Activated CD4-positive, alpha-beta memory T cell treated with anti-CD3 and anti-CD28 coated beads for 36 hours (primary cell): ENCODE results near the gene PDIK1L. TPM values are rescaled to one million over a fixed set of nuclear protein-coding genes. Genes with fewer than 3 reads are reported as not detected.
A peak's percentile ranks its signal among the peaks of the same experiment; 100 is the strongest.

Source experiments
- CTCF ChIA-PET: fragments of 350-600 bp; sonication (Branson Sonifier 250); formaldehyde crosslinking; loops from one replicate; lab custom pipeline; 2021; ENCODE audit warnings: antibody characterized with exemption, inconsistent platforms; lab: Charles Lee
- POLR2A ChIA-PET: fragments of 350-600 bp; sonication (Branson Sonifier 250); formaldehyde crosslinking; loops from one replicate; lab custom pipeline; 2021; ENCODE audit warnings: antibody characterized with exemption; lab: Charles Lee
- DNase-seq: peaks from one replicate; pipeline ENCODE4 v3.0.0-alpha.2; 2020
- H3K27ac Mint-ChIP-seq: one replicate; pipeline ENCODE4 v1.8.0; 2021; ENCODE audit warnings: mixed read lengths
- H3K27me3 Mint-ChIP-seq: one replicate; pipeline ENCODE4 v1.8.0; 2021; ENCODE audit warnings: mixed read lengths
- H3K36me3 Mint-ChIP-seq: one replicate; pipeline ENCODE4 v1.8.0; 2021; ENCODE audit warnings: mixed read lengths
- H3K4me1 Mint-ChIP-seq: one replicate; pipeline ENCODE4 v1.8.0; 2021; ENCODE audit warnings: low read depth, mixed read lengths
- H3K4me3 Mint-ChIP-seq: one replicate; pipeline ENCODE4 v1.8.0; 2021; ENCODE audit warnings: mild to moderate bottlenecking, mixed read lengths
- H3K9me3 Mint-ChIP-seq: one replicate; pipeline ENCODE4 v1.8.0; 2021; ENCODE audit warnings: mixed read lengths
- intact Hi-C: fragments of 100-400 bp; cut with micrococcal nuclease; formaldehyde crosslinking; loops from one replicate; pipeline ENCODE4 v1.15.1; 2023
- total RNA-seq, 2 experiments: library from RNA; stranded (reverse); gene quantifications; one replicate each; pipeline ENCODE4 v1.2.3, GENCODE V29; 2021

The PDIK1L gene
- total RNA-seq, 2 experiments from 2014 or later: 14.9 to 15.2 TPM

DNA sequence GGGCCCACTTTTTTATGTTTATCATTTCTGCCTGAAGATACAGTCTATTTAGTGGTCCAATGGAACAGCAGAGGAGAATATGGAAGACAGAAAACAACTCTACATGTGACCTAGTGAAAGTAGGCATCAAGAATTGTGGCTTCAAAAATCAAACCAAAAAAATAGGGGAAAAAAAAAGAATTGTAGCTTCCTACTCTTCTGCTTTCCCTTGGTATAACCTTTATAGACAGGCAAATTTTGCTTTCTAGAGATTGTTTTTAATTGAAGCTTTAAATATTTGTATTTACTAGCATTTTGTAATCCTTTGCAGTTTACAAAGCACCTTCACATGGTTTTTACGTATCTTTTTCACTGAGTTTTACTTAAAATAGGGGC, 14.3 kb downstream of the PDIK1L start:
- Mint-ChIP-seq H3K4me1 (peaks cover 49% of the 10 kb centered on the region), H3K27ac (peak overlapping the region; percentile 89), H3K9me3 (no peaks in the 10 kb centered on the region), H3K36me3 (peaks cover 10% of the 10 kb centered on the region), H3K4me3 (peak overlapping the region; percentile 58), H3K27me3 (no peaks in the 10 kb centered on the region)
- ChIA-PET CTCF (interaction anchor here (0.9 to 3.9 kb wide), 7 partner anchors 14 to 128 kb away, joined by 3 to 52 read pairs (median 6); partner anchors contain the start of genes PAFAH2, PDIK1L and ZNF593), POLR2A (interaction anchor here (0.6 to 2.3 kb wide), 2 partner anchors 14 to 695 kb away, joined by 3 to 17 read pairs; partner anchors contain the start of gene PDIK1L)
- intact Hi-C loops: loop anchor here (1.0 to 2.0 kb wide), 3 partner anchors 15 to 43 kb away; partner anchors contain the start of genes C1orf232, PDIK1L and ZNF593
- DNase-seq: no peak

DNA sequence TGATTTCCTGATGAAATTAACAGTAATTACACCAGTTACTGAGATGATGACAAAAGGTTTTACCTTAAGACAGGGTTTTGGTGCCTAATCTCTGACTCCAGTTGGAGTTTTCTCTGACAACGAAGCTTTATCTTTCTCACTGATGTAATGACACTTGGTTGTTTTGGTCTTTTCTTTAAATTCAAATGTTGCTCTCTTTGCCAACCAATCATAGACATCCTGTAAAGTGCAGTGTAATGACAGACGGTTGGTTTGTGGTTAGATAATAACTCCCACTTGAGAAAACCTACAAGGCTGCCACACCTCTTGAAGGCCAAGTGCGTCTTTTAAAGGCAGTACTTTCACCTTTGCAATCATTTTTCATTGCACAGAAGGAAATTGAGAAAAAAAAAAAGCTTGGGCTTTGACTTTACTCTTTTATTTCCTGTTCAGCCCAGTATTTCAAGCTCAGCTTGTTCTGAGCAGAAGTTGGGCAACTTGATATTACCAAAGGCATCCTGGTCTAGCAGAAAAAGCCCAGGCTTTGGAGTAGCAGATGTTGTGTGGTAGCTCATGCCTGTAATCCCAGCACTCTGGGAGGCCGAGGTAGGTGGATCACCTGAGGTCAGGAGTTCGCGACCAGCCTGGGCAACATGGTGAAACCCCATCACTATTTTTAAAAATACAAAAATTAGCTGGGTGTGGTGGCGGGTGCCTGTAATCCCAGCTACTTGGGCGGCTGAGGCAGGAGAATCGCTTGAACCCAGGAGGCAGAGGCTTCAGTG, 14.9 kb downstream of the PDIK1L start:
- ChIA-PET CTCF (interaction anchor here (0.6 to 3.9 kb wide), 11 partner anchors 11 to 129 kb away, joined by 3 to 52 read pairs (median 5); partner anchors contain the start of genes CEP85, PAFAH2, PDIK1L and ZNF593), POLR2A (interaction anchor here (0.6 to 2.3 kb wide), 6 partner anchors 13 to 694 kb away, joined by 3 to 17 read pairs (median 3); partner anchors contain the start of gene PDIK1L)
- Mint-ChIP-seq H3K4me1 (peaks cover 49% of the 10 kb centered on the region), H3K27ac (peak overlapping the region; percentile 89), H3K36me3 (peaks cover 10% of the 10 kb centered on the region), H3K27me3 (no peaks in the 10 kb centered on the region), H3K9me3 (no peaks in the 10 kb centered on the region), H3K4me3 (peak overlapping the region; percentile 58)
- DNase-seq: peak; percentile 57
- intact Hi-C loops: loop anchor here (1.0 to 2.0 kb wide), 3 partner anchors 15 to 42 kb away; partner anchors contain the start of genes C1orf232, PDIK1L and ZNF593

DNA sequence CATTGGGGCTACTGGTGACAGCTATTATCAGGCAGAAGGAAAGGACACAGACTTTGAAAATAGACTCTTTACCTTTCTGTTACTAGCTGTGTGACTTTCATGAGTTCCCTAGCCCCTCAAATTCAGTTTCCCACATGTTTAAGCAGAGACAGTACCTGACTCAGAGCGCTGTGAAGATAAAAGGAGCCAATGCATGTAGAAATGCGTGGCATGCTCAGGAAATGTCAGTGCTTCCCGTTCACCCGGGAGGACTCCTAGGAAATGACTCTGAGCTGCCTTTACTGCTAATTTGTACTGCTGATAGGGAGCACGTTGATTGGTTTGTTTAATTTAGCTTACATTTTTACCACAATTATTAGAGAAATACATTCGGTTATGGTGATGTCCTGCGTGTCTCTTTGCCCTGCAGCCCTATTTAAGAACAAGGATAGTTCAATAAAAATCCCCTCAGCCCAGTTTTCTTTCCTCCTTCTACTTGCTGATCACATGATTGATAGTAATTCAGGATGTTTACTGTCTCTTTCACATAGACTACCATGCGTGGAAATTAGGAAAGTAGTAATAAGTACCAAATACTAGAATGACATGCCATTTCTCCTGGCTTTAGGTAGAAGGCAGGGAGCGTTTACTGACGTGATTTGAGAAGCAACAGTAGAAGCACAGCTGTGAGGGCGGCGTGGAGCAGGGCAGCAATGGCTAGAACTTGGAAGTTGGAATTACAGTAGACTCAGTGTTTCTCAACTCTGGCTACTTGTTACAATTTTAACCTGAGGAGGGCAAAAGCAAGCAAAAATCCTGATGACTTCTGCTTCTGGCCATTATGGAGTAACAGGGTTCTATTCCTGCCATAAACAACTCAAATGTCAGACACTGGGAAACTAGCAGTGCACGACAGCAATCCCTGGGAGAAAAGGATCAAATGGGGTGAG, 15.9 kb downstream of the PDIK1L start:
- Mint-ChIP-seq H3K36me3 (peaks cover 5% of the 10 kb centered on the region), H3K27me3 (no peaks in the 10 kb centered on the region), H3K4me1 (peaks cover 45% of the 10 kb centered on the region), H3K4me3 (peak overlapping the region; percentile 58), H3K9me3 (no peaks in the 10 kb centered on the region), H3K27ac (peak overlapping the region; percentile 89)
- peak; percentile 47 for DNase-seq
- intact Hi-C loops: loop anchor here (2.0 kb wide), 2 partner anchors 17 to 41 kb away; partner anchors contain the start of genes C1orf232 and ZNF593
- ChIA-PET CTCF (interaction anchor here (0.6 to 3.9 kb wide), 9 partner anchors 12 to 130 kb away, joined by 3 to 52 read pairs (median 5); partner anchors contain the start of genes CEP85, PAFAH2 and PDIK1L), POLR2A (interaction anchor here (0.6 to 2.3 kb wide), 3 partner anchors 14 to 374 kb away, joined by 3 to 17 read pairs (median 3); partner anchors contain the start of gene PDIK1L)

DNA sequence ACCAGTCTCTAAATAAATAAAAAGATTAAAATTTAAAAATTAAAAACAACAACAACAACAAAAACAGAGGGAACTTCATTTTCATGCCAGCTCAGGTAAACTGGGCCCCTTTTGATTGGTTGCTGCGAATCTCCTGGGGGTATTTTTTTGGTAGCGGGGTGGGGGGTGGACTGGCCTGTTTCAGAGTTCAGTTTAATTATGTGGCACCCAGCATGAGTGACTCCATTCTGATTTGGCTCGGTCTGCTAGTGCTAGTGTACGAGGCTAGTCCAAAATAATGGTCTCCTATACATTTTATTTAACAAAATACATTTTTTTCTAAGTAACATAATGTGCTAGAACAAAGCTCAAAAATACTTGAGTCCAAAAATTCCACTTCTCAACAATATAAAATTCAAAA, 18.2 kb downstream of the PDIK1L start:
- peaks cover 30% of the 10 kb centered on the region for H3K4me1 Mint-ChIP-seq
- H3K9me3 Mint-ChIP-seq: no peaks in the 10 kb centered on the region
- no peak overlapping the region for H3K4me3 Mint-ChIP-seq
- POLR2A ChIA-PET: no interaction called here
- H3K27me3 Mint-ChIP-seq: no peaks in the 10 kb centered on the region
- CTCF ChIA-PET: interaction anchor here (0.8 to 3.6 kb wide), 3 partner anchors 10 to 41 kb away, joined by 3 to 16 read pairs (median 3); no protein-coding TSS in a partner anchor
- no peaks in the 10 kb centered on the region for H3K36me3 Mint-ChIP-seq
- intact Hi-C loops: no loop called here
- DNase-seq: no peak
- no peak overlapping the region for H3K27ac Mint-ChIP-seq

DNA sequence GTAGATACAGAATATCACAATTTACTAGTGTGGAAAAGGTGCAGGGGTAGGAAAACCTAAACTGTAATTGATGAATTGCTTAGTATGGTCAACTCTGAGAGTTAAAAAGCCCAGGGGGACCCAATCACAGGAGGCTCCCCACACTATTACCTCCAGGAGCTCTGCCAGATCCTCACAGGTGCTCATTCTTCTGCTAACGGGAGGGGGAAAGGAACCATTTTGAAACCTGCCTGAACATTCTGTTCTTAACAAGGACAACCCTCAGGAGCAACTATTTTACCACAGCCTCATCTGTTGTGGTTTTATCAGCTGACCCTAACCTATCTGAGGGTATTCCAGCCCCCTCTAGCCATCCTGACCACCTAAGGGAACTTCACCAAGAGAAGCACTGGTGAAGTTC, 19.1 kb downstream of the PDIK1L start:
- CTCF ChIA-PET: interaction anchor here (0.7 to 3.6 kb wide), 5 partner anchors 9 to 40 kb away, joined by 3 to 16 read pairs (median 3); no protein-coding TSS in a partner anchor
- intact Hi-C loops: no loop called here
- H3K4me1 Mint-ChIP-seq: peaks cover 23% of the 10 kb centered on the region
- H3K36me3 Mint-ChIP-seq: no peaks in the 10 kb centered on the region
- H3K4me3 Mint-ChIP-seq: no peak overlapping the region
- POLR2A ChIA-PET: no interaction called here
- no peaks in the 10 kb centered on the region for H3K27me3 Mint-ChIP-seq
- H3K27ac Mint-ChIP-seq: no peak overlapping the region
- DNase-seq: no peak
- H3K9me3 Mint-ChIP-seq: no peaks in the 10 kb centered on the region

DNA sequence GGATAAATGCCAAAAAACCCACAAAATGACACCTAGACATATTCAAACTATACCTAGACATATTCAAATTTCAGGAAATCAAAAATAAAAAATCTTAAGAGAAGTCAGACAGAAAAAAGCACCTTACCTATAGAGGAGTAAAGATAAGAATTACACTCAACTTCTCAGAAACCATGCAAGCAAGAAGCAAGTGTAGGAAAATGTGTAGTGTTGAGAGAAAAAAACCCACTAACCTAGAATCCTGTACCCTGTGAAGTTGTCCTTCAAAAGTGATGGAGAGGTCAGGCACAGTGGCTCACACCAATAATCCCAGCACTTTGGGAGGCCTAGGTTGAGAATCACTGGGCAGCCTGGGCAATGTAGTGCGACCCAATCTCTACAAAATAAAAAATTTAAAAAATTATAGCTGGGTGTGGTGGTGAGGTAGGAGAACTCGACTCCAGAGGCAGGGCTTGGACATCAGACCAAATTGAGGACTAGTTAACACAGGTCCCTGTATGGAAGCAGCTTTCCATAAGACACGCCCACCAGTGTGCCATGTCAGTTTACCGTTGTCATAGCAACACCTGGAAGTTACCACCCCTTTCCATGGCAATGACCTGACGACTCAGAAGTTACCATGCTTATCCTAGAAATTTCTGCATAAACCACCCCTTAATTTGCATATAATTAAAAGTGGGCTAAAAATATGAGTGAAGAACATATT, 20.7 kb downstream of the PDIK1L start:
- Mint-ChIP-seq H3K4me3 (no peak overlapping the region), H3K27me3 (no peaks in the 10 kb centered on the region), H3K36me3 (no peaks in the 10 kb centered on the region), H3K4me1 (peaks cover 13% of the 10 kb centered on the region), H3K27ac (no peak overlapping the region), H3K9me3 (no peaks in the 10 kb centered on the region)
- DNase-seq: no peak
- intact Hi-C loops: no loop called here
- POLR2A ChIA-PET: no interaction called here
- CTCF ChIA-PET: interaction anchor here (0.7 to 3.6 kb wide), 3 partner anchors 10 to 12 kb away, joined by 3 to 16 read pairs (median 5); no protein-coding TSS in a partner anchor

DNA sequence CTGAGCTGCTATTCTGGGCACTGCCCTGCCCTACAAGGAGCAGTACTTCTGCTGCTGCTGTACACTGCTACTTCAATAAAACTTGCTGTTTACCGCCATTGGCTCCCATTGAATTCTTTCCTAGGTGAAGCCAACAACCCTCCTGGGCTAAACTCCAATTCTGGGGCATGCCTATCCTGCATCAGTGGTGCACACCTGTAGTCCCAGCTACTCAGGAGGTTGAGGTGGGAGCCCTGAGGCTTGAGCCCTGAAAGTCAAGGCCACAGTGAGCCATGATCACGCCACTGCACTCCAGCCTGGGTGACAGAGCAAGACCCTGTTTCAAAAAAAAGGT, 21.2 kb downstream of the PDIK1L start:
- DNase-seq: no peak
- no peak overlapping the region for H3K4me3 Mint-ChIP-seq
- H3K27ac Mint-ChIP-seq: no peak overlapping the region
- ChIA-PET CTCF (interaction anchor here (0.7 to 3.6 kb wide), 2 partner anchors 10 to 12 kb away, joined by 5 to 16 read pairs; no protein-coding TSS in a partner anchor), POLR2A (no interaction called here)
- intact Hi-C loops: no loop called here
- no peaks in the 10 kb centered on the region for H3K36me3 Mint-ChIP-seq
- H3K9me3 Mint-ChIP-seq: no peaks in the 10 kb centered on the region
- peaks cover 8% of the 10 kb centered on the region for H3K4me1 Mint-ChIP-seq
- H3K27me3 Mint-ChIP-seq: no peaks in the 10 kb centered on the region

DNA sequence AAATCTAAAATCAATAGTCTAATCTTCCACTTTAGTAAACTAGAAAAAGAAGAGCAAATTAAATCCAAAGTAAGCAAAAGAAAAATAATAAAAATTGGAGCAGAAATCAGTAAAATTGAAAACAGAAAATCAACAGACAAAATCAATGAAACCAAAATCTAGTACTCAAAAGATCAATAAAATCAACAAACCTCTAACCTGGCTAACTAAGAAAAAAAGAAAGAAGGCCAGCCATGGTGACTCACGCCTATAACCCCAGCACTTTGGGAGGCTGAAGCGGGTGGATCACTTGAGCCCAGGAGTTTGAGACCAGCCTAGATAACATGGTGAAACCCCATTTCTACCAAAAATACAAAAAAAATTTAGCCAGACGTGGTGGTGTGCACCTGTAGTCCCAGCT, 22.8 kb downstream of the PDIK1L start:
- no peaks in the 10 kb centered on the region for H3K27me3 Mint-ChIP-seq
- intact Hi-C loops: no loop called here
- no peak overlapping the region for H3K27ac Mint-ChIP-seq
- DNase-seq: no peak
- POLR2A ChIA-PET: no interaction called here
- peaks cover 7% of the 10 kb centered on the region for H3K4me1 Mint-ChIP-seq
- H3K4me3 Mint-ChIP-seq: no peak overlapping the region
- CTCF ChIA-PET: no interaction called here
- no peaks in the 10 kb centered on the region for H3K36me3 Mint-ChIP-seq
- H3K9me3 Mint-ChIP-seq: no peaks in the 10 kb centered on the region

DNA sequence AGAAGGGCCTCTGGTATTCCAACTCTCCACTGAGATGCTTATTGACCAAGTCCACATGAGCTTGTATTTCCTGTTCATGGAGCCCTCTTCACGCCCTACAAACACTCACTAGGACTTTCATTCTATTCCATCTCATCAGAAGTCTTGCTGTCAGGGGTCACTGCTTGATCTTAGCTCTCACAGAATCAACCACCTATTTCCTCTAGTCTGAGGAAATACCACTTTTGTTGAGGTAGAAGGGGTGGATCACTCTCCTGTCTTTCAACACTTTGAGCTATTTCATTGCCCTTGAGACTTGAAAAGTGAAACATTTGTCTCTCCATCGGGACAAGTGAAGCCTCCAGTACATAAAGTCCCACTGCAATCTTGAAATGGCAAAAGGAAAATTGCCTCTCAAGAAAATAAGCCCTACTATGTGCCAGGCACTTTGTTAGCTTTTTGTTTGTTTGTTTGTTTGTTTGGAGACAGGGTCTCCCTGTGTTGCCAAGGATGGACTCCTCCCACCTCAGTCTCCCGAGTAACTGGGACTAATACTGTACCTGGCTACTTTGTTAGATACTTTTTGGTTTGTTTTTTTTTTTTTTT, 27.4 kb downstream of the PDIK1L start:
- Mint-ChIP-seq H3K4me1 (peaks cover 7% of the 10 kb centered on the region), H3K27ac (no peak overlapping the region), H3K36me3 (no peaks in the 10 kb centered on the region), H3K27me3 (no peaks in the 10 kb centered on the region), H3K4me3 (no peak overlapping the region), H3K9me3 (no peaks in the 10 kb centered on the region)
- ChIA-PET CTCF (interaction anchor here (0.6 to 1.6 kb wide), 4 partner anchors 16 to 182 kb away, joined by 3 to 6 read pairs (median 5); no protein-coding TSS in a partner anchor), POLR2A (interaction anchor here (0.5 kb wide), 1 partner anchor 168 kb away, joined by 3 read pairs; no protein-coding TSS in a partner anchor)
- no peak for DNase-seq
- intact Hi-C loops: no loop called here

DNA sequence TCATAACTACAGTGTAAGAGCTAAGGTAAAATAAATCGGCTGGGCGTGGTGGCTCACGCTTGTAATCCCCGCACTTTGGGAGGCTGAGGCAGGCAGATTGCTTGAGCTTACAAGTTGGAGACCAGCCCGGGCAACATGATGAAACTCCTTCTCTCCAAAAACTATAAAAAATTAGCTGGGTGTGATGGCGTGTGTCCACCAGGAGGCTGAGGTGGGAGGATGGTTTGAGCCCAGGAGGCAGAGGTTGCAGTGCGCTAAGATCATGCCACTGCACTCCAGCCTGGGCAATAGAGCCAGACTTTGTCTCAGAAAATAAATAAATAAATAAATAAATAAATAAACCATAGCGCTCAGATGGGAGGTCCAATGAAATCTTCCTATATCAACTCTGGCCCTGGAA, 30.5 kb downstream of the PDIK1L start:
- DNase-seq: no peak
- Mint-ChIP-seq H3K4me3 (no peak overlapping the region), H3K4me1 (peaks cover 11% of the 10 kb centered on the region), H3K36me3 (no peaks in the 10 kb centered on the region), H3K27ac (no peak overlapping the region), H3K9me3 (no peaks in the 10 kb centered on the region), H3K27me3 (no peaks in the 10 kb centered on the region)
- intact Hi-C loops: no loop called here
- ChIA-PET POLR2A (no interaction called here), CTCF (interaction anchor here (0.5 to 8.1 kb wide), 12 partner anchors 9 to 282 kb away, joined by 3 to 204 read pairs (median 4); partner anchors contain the start of gene ZNF593)
